ENCODE measurements around the gene CALHM6. TPM values are rescaled to one million over a fixed set of nuclear protein-coding genes. Genes with fewer than 3 reads are reported as not detected.
"Not testable (repeated sequence)": the region's sequence is repeated elsewhere in the genome, so short reads cannot be mapped to it uniquely, and the experiment has no call there.

CALHM6 gene
- total RNA-seq, 1 donor from 2014 or later, result not detected

- DNase-seq, result no peak
Observed at GRCh38 chr6:116482780-116483179, 21.6 kb downstream of the CALHM6 start.

GRCh38 chr6:116483616-116484015, 22.4 kb downstream of the CALHM6 start:
- DNase-seq, result no peak

- peak; percentile 44 for DNase-seq
Observed at GRCh38 chr6:116485559-116486184, 24.5 kb downstream of the CALHM6 start.

GRCh38 chr6:116491610-116492330, 30.6 kb downstream of the CALHM6 start:
- no peak for DNase-seq

GRCh38 chr6:116492331-116493067, 31.3 kb downstream of the CALHM6 start:
- no peak for DNase-seq

- not testable (repeated sequence) for DNase-seq
Observed at GRCh38 chr6:116495161-116495560, 34.0 kb downstream of the CALHM6 start.

GRCh38 chr6:116497113-116497676, 36.0 kb downstream of the CALHM6 start:
- no peak for DNase-seq

GRCh38 chr6:116500969-116501433, 39.8 kb downstream of the CALHM6 start:
- DNase-seq, result no peak

GRCh38 chr6:116507324-116507723, 46.1 kb downstream of the CALHM6 start:
- no peak for DNase-seq

- no peak for DNase-seq
Observed at GRCh38 chr6:116508527-116508926, 47.4 kb downstream of the CALHM6 start.

- peak; percentile 48 for DNase-seq
Observed at GRCh38 chr6:116511424-116512110, 50.4 kb downstream of the CALHM6 start, which contains the start of gene CALHM5. TSS of gene CALHM5 (plus strand) at chr6:116511639. CDS start at chr6:116511697, 58 bp downstream.

GRCh38 chr6:116512111-116512559, 51.0 kb downstream of the CALHM6 start:
- peak; percentile 31 for DNase-seq

- no peak for DNase-seq
Observed at GRCh38 chr6:116512734-116513133, 51.6 kb downstream of the CALHM6 start.

Other genes starting within 250 kb of the CALHM6 start
- gene TSPYL4, start 207.3 kb upstream of the CALHM6 start, total RNA-seq, result 13.7 TPM
- 74.7 TPM for gene TSPYL1, start 181.4 kb upstream of the CALHM6 start, total RNA-seq
- 47.4 TPM for gene DSE, start 90.4 kb upstream of the CALHM6 start, total RNA-seq
- 1.9 TPM for gene CALHM5, start 50.3 kb downstream of the CALHM6 start, total RNA-seq
- gene TRAPPC3L, start 84.3 kb downstream of the CALHM6 start, total RNA-seq, result 0.31 TPM
- gene CALHM4, start 92.4 kb downstream of the CALHM6 start, total RNA-seq, result not detected
- 18.0 TPM for gene RWDD1, start 110.1 kb downstream of the CALHM6 start, total RNA-seq
- 0.62 TPM for gene RSPH4A, start 155.1 kb downstream of the CALHM6 start, total RNA-seq
- gene ZUP1, start 207.4 kb downstream of the CALHM6 start, total RNA-seq, result 15.9 TPM
- gene KPNA5, start 219.8 kb downstream of the CALHM6 start, total RNA-seq, result 19.2 TPM

Data from tongue (tissue), 2 donors.